SK-N-SH treated with all-trans-retinoic acid at 6 μM for 48 hours (cell line): ENCODE results near the gene RAPSN.

ENCODE experiments used
- BACH2 ChIP-seq: fragments of 250-450 bp; sonication (Bioruptor Pico); IDR thresholded peaks from 2 replicates; pipeline ENCODE4 v1.9.0; 2021; ENCODE audit warnings: mild to moderate bottlenecking, borderline replicate concordance
- CSDC2 ChIP-seq: fragments of 250-450 bp; sonication (Bioruptor Pico); IDR thresholded peaks from 2 replicates; pipeline ENCODE4 v1.5.0; 2020; ENCODE audit warnings: mild to moderate bottlenecking, moderate library complexity
- CSRNP3 ChIP-seq: fragments of 250-450 bp; sonication (Bioruptor Pico); IDR thresholded peaks from 2 replicates; pipeline ENCODE4 v1.5.1; 2021; ENCODE audit warnings: mild to moderate bottlenecking, moderate library complexity
- OSR1 ChIP-seq: fragments of 250-450 bp; sonication (Bioruptor Pico); IDR thresholded peaks from 2 replicates; pipeline ENCODE4 v1.8.0; 2022; ENCODE audit warnings: moderate library complexity, mild to moderate bottlenecking, inconsistent platforms
- PATZ1 ChIP-seq: fragments of 250-450 bp; sonication (Bioruptor Pico); IDR thresholded peaks from 2 replicates; pipeline ENCODE4 v1.8.0; 2020; ENCODE audit warnings: mild to moderate bottlenecking, moderate library complexity, borderline replicate concordance
- POU6F1 ChIP-seq: fragments of 250-450 bp; sonication (Bioruptor Pico); IDR thresholded peaks from 2 replicates; pipeline ENCODE4 v1.8.0; 2021; ENCODE audit warnings: low read depth, mild to moderate bottlenecking, moderate library complexity, borderline replicate concordance
- RARB ChIP-seq: fragments of 250-450 bp; sonication (Bioruptor Pico); IDR thresholded peaks from 2 replicates; pipeline ENCODE4 v1.8.0; 2021; ENCODE audit warnings: mild to moderate bottlenecking, moderate library complexity
- TCF4 ChIP-seq: fragments of 250-450 bp; sonication (Bioruptor Pico); IDR thresholded peaks from 2 replicates; pipeline ENCODE4 v1.8.0; 2021; ENCODE audit warnings: mild to moderate bottlenecking, moderate library complexity, borderline replicate concordance
- TSHZ2 ChIP-seq: fragments of 250-450 bp; sonication (Bioruptor Pico); IDR thresholded peaks from 2 replicates; pipeline ENCODE4 v1.5.0; 2020; ENCODE audit warnings: mild to moderate bottlenecking, moderate library complexity
- ZC3H10 ChIP-seq: fragments of 250-450 bp; sonication (Bioruptor Pico); IDR thresholded peaks from 2 replicates; pipeline ENCODE4 v1.5.1; 2021; ENCODE audit warnings: mild to moderate bottlenecking, moderate library complexity
- ZFP3 ChIP-seq: fragments of 250-450 bp; sonication (Bioruptor Pico); IDR thresholded peaks from 2 replicates; pipeline ENCODE4 v1.5.0; 2020; ENCODE audit warnings: mild to moderate bottlenecking, moderate library complexity
- ZFP30 ChIP-seq: fragments of 450-650 bp; formaldehyde crosslinking; IDR thresholded peaks from 2 replicates; pipeline ENCODE4 v1.5.0; 2022; ENCODE audit warnings: mild to moderate bottlenecking, moderate library complexity
- ZNF565 ChIP-seq: fragments of 450-650 bp; formaldehyde crosslinking; conservative IDR thresholded peaks from 2 replicates; pipeline ENCODE4 v1.5.0; 2020; ENCODE audit warnings: low read depth, mild to moderate bottlenecking, moderate library complexity
- ZNF8 ChIP-seq: fragments of 450-650 bp; formaldehyde crosslinking; IDR thresholded peaks from 2 replicates; pipeline ENCODE4 v1.5.0; 2020; ENCODE audit warnings: mild to moderate bottlenecking, moderate library complexity

- TF ChIP-seq ZFP30 (CRISPR knock-in tag) (no peak), PATZ1 (CRISPR knock-in tag) (no peak), ZNF8 (CRISPR knock-in tag) (no peak), ZFP3 (CRISPR knock-in tag) (no peak), TCF4 (CRISPR knock-in tag) (no peak), CSRNP3 (CRISPR knock-in tag) (no peak), OSR1 (CRISPR knock-in tag) (no peak), CSDC2 (no peak), ZNF565 (CRISPR knock-in tag) (no peak), POU6F1 (CRISPR knock-in tag) (no peak), ZC3H10 (CRISPR knock-in tag) (no peak), RARB (no peak), TSHZ2 (no peak), BACH2 (CRISPR knock-in tag) (no peak)
These were observed 30.3 kb downstream of the RAPSN start for GRCh38 chr11:47418454-47419259.
